Left cardiac atrium (tissue), 4 donors: ENCODE results near the gene STAT1. TPM values are rescaled to one million over a fixed set of nuclear protein-coding genes. Genes with fewer than 3 reads are reported as not detected.

ENCODE experiments used
- ATAC-seq, 2 donors: fragments of 200-7000 bp; cut with Tn5 transposase; one replicate each; pipeline ENCODE4 v1.9.1; 2020; ENCODE audit warnings: mild to moderate bottlenecking in 2 of 2, moderate library complexity in 2 of 2
- DNase-seq: peaks from one replicate; pipeline ENCODE4 v3.0.0-alpha.2; 2020
- intact Hi-C, 2 donors: fragments of 100-400 bp; cut with DNase I; formaldehyde crosslinking; loops; one replicate each; pipeline versions ENCODE4 v1.14.1 to v1.15.1; 2022 to 2023
- total RNA-seq, 2 donors: library from RNA; stranded (reverse); fragmentation: NEBNext Ultra II Directional; extraction: Animal tissue kit (Norgen Biotek cat#: 25700); gene quantifications; one replicate each; pipeline ENCODE4 v1.2.1, GENCODE V29; 2021
- donor health status: DM: no; HTN: yes; CAD: no.
- donor health status: DM: no; HTN: yes; CAD: no; lungs with severe emphysema.
- donor health status: DM: yes; HTN: yes; CAD: no.
- donor health status: Dilated cardiomyopathy.

Gene STAT1
- total RNA-seq, 2 donors from 2014 or later: 37.3 to 76.7 TPM

DNA sequence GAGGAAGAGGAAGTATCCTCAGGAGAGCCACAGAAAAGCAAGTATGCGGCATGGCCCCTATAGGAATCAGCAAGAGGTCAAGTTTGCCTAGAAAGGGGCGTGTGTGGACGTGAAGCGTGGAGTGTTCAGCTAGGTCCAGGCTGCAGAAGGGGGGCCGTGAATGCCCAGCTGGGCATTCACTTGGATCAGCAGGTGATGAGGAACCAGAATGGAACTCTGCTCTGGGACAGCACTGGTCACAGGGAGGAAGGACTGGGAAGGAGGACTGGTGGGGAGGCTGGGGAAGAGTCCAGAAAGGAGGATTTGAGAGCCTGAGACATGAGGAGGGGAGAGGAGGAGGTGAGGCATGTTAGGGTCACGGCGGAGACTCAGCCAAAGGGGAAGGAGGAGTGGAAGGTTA is 19.8 kb downstream of the STAT1 start:
- ATAC-seq (no peak), DNase-seq (no peak)
- intact Hi-C loops: no loop called here

- intact Hi-C loops: no loop called here
- DNase-seq (no peak), ATAC-seq (no peak)
These were observed 20.7 kb downstream of the STAT1 start for GRCh38 chr2:190993292-190993643.

DNA sequence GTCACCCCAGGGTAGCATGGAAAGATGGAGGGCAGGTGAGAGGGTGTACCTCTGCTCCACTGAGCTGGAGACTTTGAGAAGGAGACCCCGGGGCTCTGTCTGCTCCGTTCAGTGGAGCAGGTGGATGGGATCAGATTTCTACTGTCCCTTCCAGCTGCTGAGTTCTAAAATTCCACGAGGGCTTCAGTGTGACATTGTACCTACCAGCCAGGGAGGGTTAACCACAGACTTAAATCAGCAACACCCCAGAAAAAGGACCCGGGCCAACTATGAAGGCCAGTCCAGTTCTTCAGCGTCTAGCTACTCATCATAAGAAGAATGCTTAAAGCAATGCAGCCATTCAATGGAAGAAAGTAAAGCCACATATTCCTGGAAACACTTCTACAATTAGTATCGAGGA is 23.8 kb downstream of the STAT1 start:
- DNase-seq (no peak), ATAC-seq (no peak)
- intact Hi-C loops: no loop called here

DNA sequence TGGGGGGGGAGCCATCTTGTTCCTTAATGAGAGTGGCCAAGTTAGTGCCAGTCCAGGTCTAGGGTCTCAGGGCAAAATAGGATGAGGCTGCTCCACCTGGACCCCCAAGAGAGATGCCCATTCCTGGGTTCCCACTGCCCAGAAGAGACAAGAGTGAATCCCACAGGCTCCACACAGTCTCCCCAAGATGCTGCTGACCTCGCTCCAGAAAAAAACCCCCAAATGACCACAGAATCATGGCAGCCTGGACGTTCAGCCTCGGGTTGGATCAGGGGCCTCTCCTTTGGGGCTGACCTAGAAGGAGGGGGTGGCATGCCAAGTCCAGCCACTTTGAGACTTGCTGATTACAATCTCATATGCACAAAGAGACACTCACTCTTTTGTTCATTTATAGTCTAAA is 25.1 kb downstream of the STAT1 start:
- intact Hi-C loops: no loop called here
- no peak for DNase-seq
- ATAC-seq: no peak

DNA sequence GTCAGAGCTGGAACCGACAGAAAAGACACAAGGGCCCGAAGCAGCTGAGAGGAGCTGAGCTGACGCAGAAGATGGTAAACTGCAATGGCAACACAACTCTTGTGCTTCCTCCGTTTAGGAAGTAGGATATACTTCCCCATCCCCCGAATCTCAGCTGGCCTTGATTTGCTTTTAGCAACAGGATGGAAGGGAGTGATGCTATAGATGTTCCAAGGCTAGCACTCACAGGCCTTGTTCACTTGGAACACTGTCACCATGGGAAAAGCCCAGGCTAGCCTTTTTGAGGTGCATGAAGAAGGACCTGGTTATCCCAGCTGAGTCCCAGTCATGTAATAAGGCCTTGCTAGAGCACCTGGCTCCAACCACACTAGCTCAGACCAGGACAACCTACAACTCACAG is 26.0 kb downstream of the STAT1 start:
- DNase-seq: no peak
- intact Hi-C loops: no loop called here
- ATAC-seq: no peak

DNA sequence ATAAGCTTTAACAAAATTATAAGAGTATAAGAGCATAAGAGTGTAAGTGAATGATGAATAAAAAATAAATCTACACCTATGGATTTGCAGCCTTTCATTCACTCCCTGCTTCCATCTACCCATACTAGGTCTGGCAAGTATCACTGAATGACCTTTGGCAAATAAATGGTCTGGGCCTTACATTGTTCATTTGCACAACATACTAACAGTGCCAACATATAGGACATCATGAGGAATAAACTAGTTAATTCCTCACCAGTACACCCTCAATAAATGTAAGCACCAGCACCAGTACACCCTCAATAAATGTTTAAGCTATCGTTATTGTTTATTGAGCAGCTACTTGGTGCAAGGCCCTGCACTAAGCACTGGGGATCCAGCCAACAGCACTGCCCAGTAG is 26.9 kb downstream of the STAT1 start:
- ATAC-seq (no peak), DNase-seq (no peak)
- intact Hi-C loops: no loop called here

- DNase-seq (no peak), ATAC-seq (no peak)
- intact Hi-C loops: no loop called here
These were observed 27.6 kb downstream of the STAT1 start for GRCh38 chr2:190986221-190986953.

DNA sequence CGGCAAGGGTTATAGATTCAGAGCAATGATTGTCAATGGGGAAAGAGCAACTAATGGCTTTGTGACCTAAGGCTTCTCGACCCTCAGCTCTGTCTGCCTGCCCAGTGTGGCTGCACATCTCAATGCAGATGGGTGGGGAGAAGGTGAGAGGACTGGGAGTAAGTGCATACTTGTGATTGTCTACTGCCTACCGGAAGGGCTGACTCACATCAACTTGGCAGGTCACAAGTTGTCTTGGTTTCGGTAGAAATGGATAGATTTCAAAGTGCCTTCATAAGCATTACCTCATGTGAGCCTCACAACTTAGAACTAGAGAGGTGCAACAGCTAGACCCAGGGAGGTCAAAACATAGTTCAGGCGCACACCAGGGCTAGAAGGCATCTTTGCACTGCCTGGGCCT is 29.4 kb downstream of the STAT1 start:
- intact Hi-C loops: no loop called here
- peak in 1 of 2 donors; percentile 19 for ATAC-seq
- DNase-seq: no peak

GRCh38 chr2:190982262-190983034 is 31.5 kb downstream of the STAT1 start:
- DNase-seq: no peak
- ATAC-seq: no peak
- intact Hi-C loops: no loop called here

GRCh38 chr2:190981733-190982132 is 32.2 kb downstream of the STAT1 start:
- ATAC-seq: no peak
- intact Hi-C loops: loop anchor here in 1 of 2 donors (2.0 kb wide), 1 partner anchor 27 kb away; no protein-coding TSS in a partner anchor

GRCh38 chr2:190981333-190981732 is 32.6 kb downstream of the STAT1 start:
- no peak for ATAC-seq
- no peak for DNase-seq
- intact Hi-C loops: loop anchor here in 1 of 2 donors (2.0 kb wide), 1 partner anchor 27 kb away; no protein-coding TSS in a partner anchor

More at GRCh38 chr2:190981733-190982132, 32.2 kb downstream of the STAT1 start:
- DNase-seq: no peak

- ATAC-seq: no peak
- DNase-seq: no peak
- intact Hi-C loops: loop anchor here in 1 of 2 donors (2.0 kb wide), 1 partner anchor 28 kb away; no protein-coding TSS in a partner anchor
These were observed 33.3 kb downstream of the STAT1 start for GRCh38 chr2:190980630-190981209.

GRCh38 chr2:190979906-190980629 is 33.9 kb downstream of the STAT1 start:
- DNase-seq (peak; percentile 88), ATAC-seq (peak; percentile 85 to 91)
- intact Hi-C loops: loop anchor here in 1 of 2 donors (2.0 kb wide), 1 partner anchor 29 kb away; no protein-coding TSS in a partner anchor

DNA sequence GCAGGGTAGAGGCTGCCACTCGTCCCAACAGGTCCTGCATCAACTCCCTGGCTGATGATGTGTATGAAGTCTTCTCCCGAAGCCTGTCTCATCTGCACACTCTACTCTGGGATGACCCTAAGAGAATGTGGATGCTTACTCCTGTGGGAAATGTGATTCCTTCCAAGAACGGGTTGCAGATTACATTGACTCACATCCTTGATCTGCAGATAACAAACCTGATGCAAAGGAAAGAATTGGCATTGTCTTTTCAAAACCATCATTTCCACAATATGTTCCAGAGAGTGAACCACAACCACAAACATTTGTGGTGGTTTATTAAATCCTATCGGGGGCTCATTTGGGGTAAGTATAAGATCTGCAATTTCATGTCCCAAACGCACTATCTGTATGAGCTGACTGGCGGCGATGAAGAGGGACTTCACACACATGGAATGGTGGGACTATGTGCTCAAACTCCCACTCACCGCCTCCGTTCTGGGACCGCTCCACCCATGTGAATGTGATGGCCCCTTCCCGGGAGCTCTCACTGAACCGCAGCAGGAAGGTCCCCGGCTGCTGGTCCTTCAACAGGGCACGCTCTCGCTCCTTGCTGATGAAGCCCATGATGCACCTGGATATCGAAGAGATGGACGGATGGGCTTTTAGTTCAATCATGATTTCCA is 35.5 kb downstream of the STAT1 start:
- intact Hi-C loops: no loop called here
- DNase-seq (no peak), ATAC-seq (peak in 1 of 2 donors; percentile 9)

- intact Hi-C loops: no loop called here
- DNase-seq (no peak), ATAC-seq (no peak)
These were observed 36.5 kb downstream of the STAT1 start for GRCh38 chr2:190977505-190977904.

DNA sequence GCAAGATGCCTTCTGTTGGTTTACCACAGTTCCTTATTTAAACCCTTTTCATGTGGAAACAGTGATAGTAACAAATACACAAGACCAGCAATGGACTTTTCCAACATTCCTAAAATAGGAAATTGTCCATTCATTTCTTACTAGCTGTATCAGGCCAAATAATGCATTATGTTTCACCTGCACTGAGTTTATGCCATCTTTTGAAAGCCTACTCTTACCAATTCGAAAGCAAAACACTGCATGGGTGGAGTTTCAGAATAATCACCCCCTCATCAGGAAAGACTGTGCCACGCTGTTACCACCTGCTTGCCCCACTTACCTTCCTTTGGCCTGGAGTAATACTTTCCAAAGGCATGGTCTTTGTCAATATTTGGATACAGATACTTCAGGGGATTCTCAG is 37.5 kb downstream of the STAT1 start:
- ATAC-seq: no peak
- intact Hi-C loops: no loop called here
- no peak for DNase-seq

DNA sequence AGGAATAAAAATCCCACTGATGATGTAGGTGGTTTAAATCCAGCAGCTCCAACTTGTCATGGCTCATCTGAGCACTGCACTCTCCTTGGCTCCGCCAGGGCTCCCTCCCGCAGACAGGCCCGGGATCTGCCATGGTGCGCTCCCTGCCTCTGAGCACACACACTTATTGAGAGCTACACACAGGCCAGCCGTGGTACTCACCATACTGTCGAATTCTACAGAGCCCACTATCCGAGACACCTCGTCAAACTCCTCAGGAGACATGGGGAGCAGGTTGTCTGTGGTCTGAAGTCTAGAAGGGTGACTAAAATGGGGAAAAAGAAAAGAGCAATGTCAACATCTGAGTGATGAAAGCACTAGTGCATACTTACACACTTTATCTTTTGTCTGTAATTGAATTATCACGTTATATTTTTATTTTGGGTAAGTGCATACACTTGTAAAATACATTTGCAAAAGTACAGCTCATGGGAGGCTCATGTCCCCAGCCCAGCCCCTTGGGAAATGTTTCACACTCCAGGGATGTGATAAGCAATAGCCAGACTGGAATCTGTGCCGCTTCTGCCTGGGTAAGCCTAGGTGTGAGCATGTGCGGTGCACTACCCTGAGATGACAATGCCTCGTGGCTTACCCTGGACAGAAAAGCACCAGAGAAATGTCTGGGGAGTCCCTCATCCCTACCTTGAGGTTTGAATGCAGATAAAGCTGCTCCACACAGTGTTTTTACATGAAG is 39.2 kb downstream of the STAT1 start:
- ATAC-seq (peak; percentile 72 to 84), DNase-seq (no peak)
- intact Hi-C loops: no loop called here
